K562 (cell line): ENCODE results near the gene CPM. TPM values are rescaled to one million over a fixed set of nuclear protein-coding genes. Genes with fewer than 3 reads are reported as not detected.

Experiments
- ATAC-seq: fragments of 200-7000 bp; cut with Tn5 transposase; 3 replicates; pipeline ENCODE4 v1.9.1; 2020; ENCODE audit warnings: moderate library complexity
- BruUV-seq: library from RNA; stranded (reverse); fragments of 400-500 nt; replicated peaks from 2 replicates; lab custom pipeline; 2021; lab: Mats Ljungman, UMichigan
- CTCF ChIA-PET: fragments of 300-600 bp; formaldehyde crosslinking; extraction: SDS; loops from one replicate; lab custom pipeline; 2021; ENCODE audit warnings: low intra/inter-chr PET ratio; lab: Yijun Ruan, JAX
- POLR2A ChIA-PET: fragments of 300-600, 350-650 bp; sonication (Branson Sonifier 250); formaldehyde crosslinking; extraction: SDS; loops from one replicate; lab custom pipeline; 2021; ENCODE audit warnings: antibody characterized with exemption, inconsistent platforms; lab: Yijun Ruan, JAX
- DNase-seq, 4 experiments: peaks; one replicate each; pipeline versions ENCODE4 v3.0.0 to v3.0.0-alpha.2; 2011 to 2018; ENCODE audit warnings: low spot score in 3 of 4, mixed read lengths in 3 of 4; ENCODE audit errors: extremely low read depth in 1 of 4
- FAIRE-seq: peaks from 2 replicates; lab custom pipeline; 2011; peaks lifted over from hg19 to GRCh38; lab: Jason Lieb, UNC
- H2AFZ ChIP-seq: 2 replicates; pipeline ENCODE4 v1.6.0; 2011; ENCODE audit warnings: low read depth, low read length, control low read depth, inconsistent platforms
- H3K27ac ChIP-seq: fragments of 200-600 bp; 3 replicates; pipeline ENCODE4 v1.8.0; 2011; ENCODE audit warnings: low read depth, mild to moderate bottlenecking, control low read depth, inconsistent platforms, low read length, moderate library complexity, mixed read lengths; ENCODE audit errors: extremely low read depth
- H3K27me3 ChIP-seq, 2 experiments: fragments of 300-600 bp in 1 of 2; 2 replicates in 1 of 2; 3 replicates in 1 of 2; pipeline versions ENCODE4 v1.6.0 to v1.8.0; 2011; ENCODE audit warnings: inconsistent platforms in 2 of 2, low read length in 2 of 2, mild to moderate bottlenecking in 1 of 2, mixed read lengths in 1 of 2, moderate library complexity in 1 of 2; ENCODE audit not compliant: control insufficient read depth in 2 of 2, insufficient read depth in 2 of 2
- H3K36me3 ChIP-seq: fragments of 300-600 bp; 3 replicates; pipeline ENCODE4 v1.8.0; 2011; ENCODE audit warnings: mild to moderate bottlenecking, low read length, inconsistent platforms; ENCODE audit not compliant: control insufficient read depth, insufficient read depth
- H3K4me1 ChIP-seq, 2 experiments: fragments of 200-600 bp in 1 of 2; replicated peaks in 1 of 2; 2 replicates in 1 of 2; 3 replicates in 1 of 2; pipeline versions ENCODE4 v1.5.1 to v1.8.0; 2011; ENCODE audit warnings: inconsistent platforms in 2 of 2, low read length in 2 of 2, mild to moderate bottlenecking in 1 of 2, mixed read lengths in 1 of 2, moderate library complexity in 1 of 2; ENCODE audit not compliant: control insufficient read depth in 2 of 2, insufficient read depth in 2 of 2
- H3K4me2 ChIP-seq: 2 replicates; pipeline ENCODE4 v1.6.1; 2011; ENCODE audit warnings: low read length, control low read depth, inconsistent platforms, mixed read lengths; ENCODE audit not compliant: insufficient read depth
- H3K4me3 ChIP-seq: fragments of 200-600 bp; sonication (generic), shearing (Covaris generic); 2 replicates; pipeline ENCODE4 v1.5.1; 2016; ENCODE audit warnings: control low read depth, inconsistent platforms
- H3K79me2 ChIP-seq: fragments of 200-600 bp; 3 replicates; pipeline ENCODE4 v1.8.0; 2011; ENCODE audit warnings: low read length, inconsistent platforms; ENCODE audit not compliant: control insufficient read depth, insufficient read depth
- H3K9ac ChIP-seq, 2 experiments: 2 replicates each; pipeline versions ENCODE4 v1.6.0 to v1.6.1; 2011; ENCODE audit warnings: low read depth in 2 of 2, low read length in 2 of 2, control low read depth in 1 of 2, inconsistent platforms in 1 of 2, mild to moderate bottlenecking in 1 of 2, mixed read lengths in 1 of 2; ENCODE audit not compliant: insufficient read depth in 1 of 2
- H3K9me1 ChIP-seq: one replicate; pipeline ENCODE4 v1.6.0; 2011; ENCODE audit warnings: inconsistent platforms, mild to moderate bottlenecking, low read length, moderate library complexity; ENCODE audit not compliant: control insufficient read depth, insufficient read depth
- H3K9me3 ChIP-seq: replicated peaks from 2 replicates; pipeline ENCODE4 v1.5.1; 2011; ENCODE audit warnings: low read depth, low read length, inconsistent platforms; ENCODE audit not compliant: control insufficient read depth, insufficient read depth
- H4K20me1 ChIP-seq: replicated peaks from 2 replicates; pipeline ENCODE4 v1.6.1; 2011; ENCODE audit warnings: low read length, inconsistent platforms, mixed read lengths; ENCODE audit not compliant: control insufficient read depth, insufficient read depth
- BACH1 ChIP-seq: fragments of 200-800 bp; sonication (Bioruptor generic); IDR thresholded peaks from 2 replicates; pipeline ENCODE4 v1.6.1; 2016; ENCODE audit warnings: missing genetic modification characterization, missing compliant biosample characterization
- NFXL1 ChIP-seq: fragments of 450-650 bp; formaldehyde crosslinking; IDR thresholded peaks from 2 replicates; pipeline ENCODE4 v1.4.0; 2021; ENCODE audit warnings: mild to moderate bottlenecking
- TAL1 ChIP-seq: fragments of 450-650 bp; IDR thresholded peaks from 2 replicates; pipeline ENCODE4 v1.6.1; 2016; ENCODE audit warnings: mild to moderate bottlenecking
- THAP7 ChIP-seq: fragments of 250-450 bp; sonication (Bioruptor Pico); IDR thresholded peaks from 2 replicates; pipeline ENCODE4 v1.5.0; 2021
- XRCC3 ChIP-seq: fragments of 450-650 bp; IDR thresholded peaks from 2 replicates; pipeline ENCODE4 v1.6.1; 2017; ENCODE audit warnings: mild to moderate bottlenecking, moderate library complexity
- ZNF263 ChIP-seq: sonication (generic); formaldehyde crosslinking; IDR thresholded peaks from 2 replicates; pipeline ENCODE4 v1.8.0; 2022; ENCODE audit warnings: mild to moderate bottlenecking, missing genetic modification reagents, borderline replicate concordance
- ZNF395 ChIP-seq: fragments of 200-800 bp; sonication (Bioruptor generic); IDR thresholded peaks from 2 replicates; pipeline ENCODE4 v1.6.1; 2017; ENCODE audit warnings: missing genetic modification characterization, missing compliant biosample characterization
- ZNF398 ChIP-seq: fragments of 250-450 bp; sonication (Bioruptor Pico); IDR thresholded peaks from 2 replicates; pipeline ENCODE4 v1.8.0; 2021; ENCODE audit warnings: moderate library complexity, mild to moderate bottlenecking, inconsistent platforms
- ZNF699 ChIP-seq: fragments of 250-450 bp; sonication (Bioruptor Pico); IDR thresholded peaks from 2 replicates; pipeline ENCODE4 v1.8.0; 2021; ENCODE audit warnings: mild to moderate bottlenecking, moderate library complexity; ENCODE audit not compliant: insufficient replicate concordance
- ZNF79 ChIP-seq: fragments of 250-450 bp; sonication (Bioruptor Pico); IDR thresholded peaks from 2 replicates; pipeline ENCODE4 v1.4.0; 2020; ENCODE audit warnings: low read depth, mild to moderate bottlenecking, moderate library complexity
- WGBS: fragments of 100-300 bp; shearing (Covaris generic); methylation state at CpG from one replicate; pipeline ENCODE4 v1.1.6; 2016; ENCODE audit warnings: low coverage, mixed read lengths; ENCODE audit not compliant: insufficient coverage; ENCODE audit errors: missing lambda C conversion rate; 5-methylcytosine and 5-hydroxymethylcytosine counted together
- in situ Hi-C: fragments of 300-500 bp; cut with MboI; formaldehyde crosslinking; loops from 4 replicates; pipeline ENCODE4 v1.15.0; 2018; ENCODE audit warnings: inconsistent platforms, mixed read lengths
- intact Hi-C: fragments of 100-400 bp; cut with micrococcal nuclease; formaldehyde crosslinking; loops from 2 replicates; pipeline ENCODE4 v1.14.2; 2022
- polyA plus RNA-seq, 8 experiments: library from polyadenylated mRNA; depleted of rRNA in 4 of 8; stranded (reverse) in 5 of 8; unstranded in 3 of 8; fragments of >200 nt; fragmentation: Nextera tagmentation in 2 of 8; fragmentation: Illumina TruSeq in 1 of 8; extraction: Ambion mirVana in 2 of 8; extraction: Trizol in 1 of 8; gene quantifications; 2 replicates each; pipeline versions ENCODE4 v1.2.1 to v1.2.3, GENCODE V29; 2011 to 2014; ENCODE audit warnings: inconsistent platforms in 1 of 8, missing spikeins in 1 of 8
- total RNA-seq, 7 experiments: library from RNA; depleted of rRNA in 6 of 7; stranded (reverse); fragments of >200 nt in 6 of 7; fragmentation: Illumina TruSeq in 2 of 7; extraction: Trizol in 2 of 7; gene quantifications; 2 replicates each; pipeline versions ENCODE4 v1.2.1 to v1.2.3, GENCODE V29; 2011 to 2021; ENCODE audit warnings: low replicate concordance in 1 of 7

CPM gene
- total and polyA plus RNA-seq, 9 of the 15 experiments (the other 6 are each of a cell fraction or from before 2014, with no cell fraction given), result 0.31 TPM; not detected in 8

GRCh38 chr12:68839183-68840147 lies 93.5 kb downstream of the CPM start:
- no peak overlapping the region for H3K9ac ChIP-seq
- no peaks in the 10 kb centered on the region for H3K9me1 ChIP-seq
- in situ Hi-C loops, result no loop called here
- H3K4me3 ChIP-seq, result no peak overlapping the region
- no peaks in the 10 kb centered on the region for H3K9me3 ChIP-seq
- H3K27me3 ChIP-seq, result no peaks in the 10 kb centered on the region
- POLR2A ChIA-PET, result interaction anchor here (0.9 to 1.0 kb wide), 2 partner anchors 18 to 39 kb away, joined by 3 read pairs; no protein-coding TSS in a partner anchor
- no peaks in the 10 kb centered on the region for H3K79me2 ChIP-seq
- H2AFZ ChIP-seq, result no peak overlapping the region
- intact Hi-C loops, result no loop called here
- no peak for TF ChIP-seq ZNF699 (CRISPR knock-in tag)
- TF ChIP-seq BACH1, result no peak
- no peak for TF ChIP-seq ZNF263 (CRISPR knock-in tag)
- TF ChIP-seq ZNF395 (CRISPR knock-in tag), result no peak
- TF ChIP-seq NFXL1, result no peak
- TF ChIP-seq XRCC3, result no peak
- no peak for TF ChIP-seq ZNF398 (CRISPR knock-in tag)
- TF ChIP-seq THAP7 (CRISPR knock-in tag), result no peak
- no peak for TF ChIP-seq ZNF79
- TF ChIP-seq TAL1, result no peak
- no peak overlapping the region for H3K27ac ChIP-seq
- no peak for FAIRE-seq
- H3K4me1 ChIP-seq, result no peaks in the 10 kb centered on the region
- TSS peak; percentile 9 for BruUV-seq
- peaks cover 92% of the 10 kb centered on the region for H3K36me3 ChIP-seq
- no peak for ATAC-seq
- CTCF ChIA-PET, result interaction anchor here (0.6 kb wide), 1 partner anchor 1945 kb away, joined by 3 read pairs; no protein-coding TSS in a partner anchor
- H4K20me1 ChIP-seq, result 0 out of 2 replicates have a peak, but pooled peaks cover 3% of the 10 kb centered on the region
- WGBS, result 49% methylated on average over 2 of the region's 2 CpGs
- DNase-seq, result no peak
- H3K4me2 ChIP-seq, result no peak overlapping the region
